NCI-H2081 treated with DMSO at 0.1 percent for 48 hours (cell line): ENCODE data around the gene CFAP57.
A peak's percentile ranks its signal among the peaks of the same experiment; 100 is the strongest.

Experiments used
- DNase-seq: peaks from one replicate; lab custom pipeline; 2025; lab: John Stamatoyannopoulos, UW

Gene CFAP57

DNA sequence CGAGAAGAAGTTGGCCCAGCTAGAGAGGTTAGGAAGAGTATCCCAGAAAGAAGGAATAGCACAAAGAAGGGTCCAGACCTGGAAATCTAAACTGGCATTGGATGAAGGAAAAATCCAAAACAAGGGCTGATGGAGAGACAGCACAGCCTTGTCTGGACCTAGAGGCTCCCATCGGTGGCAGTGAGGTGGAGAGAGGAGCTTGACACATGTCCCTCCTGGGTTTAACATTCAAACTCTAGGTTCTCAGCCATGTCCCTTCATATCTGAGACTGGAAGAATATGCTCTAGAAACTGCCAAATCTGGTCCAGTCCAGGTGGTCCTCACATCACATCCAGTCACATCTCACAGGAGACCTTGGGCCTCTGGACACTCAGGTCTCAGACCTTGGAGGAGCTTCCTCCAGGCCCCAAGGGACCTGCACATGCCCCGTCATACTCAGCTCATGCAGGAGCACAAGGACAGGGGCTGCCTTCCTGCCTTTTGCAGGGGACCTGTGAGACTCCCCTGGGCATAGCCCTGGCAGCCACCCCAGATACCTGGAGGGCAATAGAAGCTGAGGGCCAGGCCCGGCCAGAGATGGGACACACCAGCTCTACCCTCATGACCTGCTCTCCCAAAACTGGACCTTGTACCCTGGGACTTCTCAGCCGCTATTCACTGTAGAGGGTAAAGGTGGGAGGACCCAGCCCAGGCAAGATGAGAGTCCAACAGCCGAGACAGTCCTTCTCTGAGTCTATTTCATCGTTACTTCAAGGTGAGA is 105.2 kb downstream of the CFAP57 start:
- no peak for DNase-seq

- no peak for DNase-seq
These were observed 107.0 kb downstream of the CFAP57 start for GRCh38 chr1:43279161-43279560.

DNA sequence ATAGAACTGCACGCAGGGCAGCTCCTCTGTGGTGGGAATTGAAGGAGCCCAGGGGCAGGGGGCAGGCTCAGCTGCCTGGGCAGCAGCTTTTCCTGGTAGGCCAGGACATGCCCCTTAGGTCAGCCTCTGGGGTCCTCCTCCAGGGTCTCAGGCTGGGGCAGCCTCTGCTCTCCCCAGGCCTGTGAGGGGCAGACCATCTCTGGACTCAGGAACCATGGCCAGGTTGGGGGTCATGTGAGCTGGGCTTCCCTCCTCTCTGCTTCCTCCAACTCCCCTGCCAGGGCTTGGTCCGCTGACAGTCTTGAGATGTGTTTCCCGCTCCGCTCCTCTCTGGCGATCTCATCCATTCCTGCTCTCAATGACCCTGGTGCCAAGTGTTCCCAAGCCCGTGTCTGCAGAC is 107.5 kb downstream of the CFAP57 start:
- no peak for DNase-seq

DNA sequence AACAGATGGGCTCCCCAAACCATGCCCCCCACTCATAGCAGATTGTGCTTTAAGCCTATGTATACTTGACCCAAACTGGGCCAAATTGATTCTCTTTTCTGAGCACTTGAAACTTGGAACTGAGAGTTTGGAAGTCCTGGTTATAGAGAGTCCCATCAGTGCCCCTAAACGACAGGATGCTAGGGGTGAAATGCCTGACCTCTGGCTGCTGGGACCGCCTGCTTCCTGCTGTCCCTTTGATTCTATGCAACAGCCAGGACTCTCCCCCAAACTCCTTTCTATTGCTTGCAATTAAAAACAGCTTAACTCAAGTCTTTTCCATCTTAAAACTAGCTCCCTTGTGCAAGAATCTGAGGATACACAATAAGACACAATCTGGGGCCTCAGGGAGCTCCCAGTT is 108.6 kb downstream of the CFAP57 start:
- no peak for DNase-seq

GRCh38 chr1:43282220-43283195 is 110.4 kb downstream of the CFAP57 start:
- DNase-seq: no peak

GRCh38 chr1:43284065-43284464 is 111.9 kb downstream of the CFAP57 start:
- no peak for DNase-seq

DNA sequence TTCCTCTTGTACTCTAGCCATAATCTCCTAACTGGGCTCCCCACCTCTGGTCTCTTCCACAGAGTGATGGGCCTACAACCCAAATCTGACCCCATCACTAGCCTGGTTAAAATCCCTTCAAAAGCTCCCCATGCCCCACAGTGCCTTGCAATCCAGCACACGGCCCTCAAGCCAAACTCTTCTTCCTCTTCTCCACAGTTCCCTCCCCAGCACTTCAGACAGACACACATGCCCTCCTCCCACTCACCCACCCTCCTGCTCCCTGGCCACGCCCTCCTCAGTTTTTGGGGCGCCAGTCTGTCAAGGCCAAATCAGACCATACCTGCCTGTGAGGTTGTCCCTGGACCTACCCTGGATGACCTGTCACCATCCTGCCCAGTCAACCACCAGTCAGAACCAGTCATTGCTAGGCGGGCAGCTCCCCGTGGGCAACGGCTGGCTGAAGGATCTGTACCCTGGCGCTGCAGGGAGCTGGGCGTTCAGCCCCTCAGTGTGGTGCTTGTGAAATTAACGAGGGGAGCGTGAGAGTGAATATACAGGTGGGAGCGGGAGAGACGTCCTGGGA is 112.5 kb downstream of the CFAP57 start:
- no peak for DNase-seq

GRCh38 chr1:43285269-43285990 is 113.3 kb downstream of the CFAP57 start, which contains the start of gene C1orf210:
C1orf210 (minus strand) TSS chr1:43285581; CDS start chr1:43283270, 2,311 bp downstream.
- DNase-seq: peak; percentile 9

GRCh38 chr1:43286115-43286514 is 114.0 kb downstream of the CFAP57 start:
- no peak for DNase-seq

DNA sequence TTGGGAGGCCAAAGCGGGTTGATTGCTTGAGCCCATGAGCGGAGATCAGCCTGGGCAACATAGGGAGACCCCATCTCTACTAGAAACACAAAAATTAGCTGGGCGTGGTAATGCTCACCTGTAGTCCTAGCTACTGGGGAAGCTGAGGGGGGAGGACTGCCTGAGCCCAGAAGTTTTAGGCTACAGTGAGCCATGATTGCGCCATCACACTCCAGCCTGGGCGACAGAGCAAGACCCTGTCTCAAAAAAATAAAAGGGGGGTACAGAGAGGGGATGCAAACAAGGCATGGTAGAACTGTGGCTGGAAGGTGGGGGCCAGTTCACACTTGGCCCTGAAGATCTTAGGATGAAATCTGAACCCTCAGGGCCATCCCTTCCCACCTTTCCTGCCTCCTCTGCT is 114.4 kb downstream of the CFAP57 start:
- no peak for DNase-seq

DNA sequence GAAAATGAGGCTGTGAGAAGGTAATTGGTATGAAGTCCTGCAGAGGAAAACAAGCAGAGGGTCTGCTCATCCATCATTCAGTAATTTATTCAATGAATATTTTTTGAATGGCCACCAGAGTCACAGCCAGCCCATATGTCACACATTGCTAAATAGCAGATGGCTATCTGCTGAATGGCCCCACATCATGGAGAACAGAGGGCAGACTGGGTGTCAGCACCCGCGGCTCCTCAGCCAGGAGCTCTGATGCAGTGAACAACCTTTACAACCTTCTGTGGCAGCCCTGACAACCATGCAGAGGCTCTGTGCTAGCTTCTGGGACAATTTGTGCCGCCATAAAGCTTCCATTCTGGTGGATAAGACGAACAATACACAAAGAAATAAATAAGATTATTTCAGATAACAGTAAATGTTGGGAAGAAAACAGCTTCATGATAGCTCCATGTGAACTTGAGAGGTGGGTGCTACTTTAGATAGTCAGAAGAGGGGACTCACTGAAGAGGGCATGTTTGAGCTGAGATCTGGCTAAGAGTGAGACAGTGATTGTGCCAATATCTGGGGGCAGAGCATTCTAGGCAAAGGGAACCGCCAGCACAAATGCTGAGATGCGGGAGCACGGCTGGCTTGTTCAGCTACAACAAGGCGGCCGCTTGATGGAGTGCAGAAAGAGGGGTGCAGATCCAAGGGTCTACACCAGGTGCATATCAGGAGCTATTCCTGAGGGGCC is 116.1 kb downstream of the CFAP57 start:
- DNase-seq: no peak

DNA sequence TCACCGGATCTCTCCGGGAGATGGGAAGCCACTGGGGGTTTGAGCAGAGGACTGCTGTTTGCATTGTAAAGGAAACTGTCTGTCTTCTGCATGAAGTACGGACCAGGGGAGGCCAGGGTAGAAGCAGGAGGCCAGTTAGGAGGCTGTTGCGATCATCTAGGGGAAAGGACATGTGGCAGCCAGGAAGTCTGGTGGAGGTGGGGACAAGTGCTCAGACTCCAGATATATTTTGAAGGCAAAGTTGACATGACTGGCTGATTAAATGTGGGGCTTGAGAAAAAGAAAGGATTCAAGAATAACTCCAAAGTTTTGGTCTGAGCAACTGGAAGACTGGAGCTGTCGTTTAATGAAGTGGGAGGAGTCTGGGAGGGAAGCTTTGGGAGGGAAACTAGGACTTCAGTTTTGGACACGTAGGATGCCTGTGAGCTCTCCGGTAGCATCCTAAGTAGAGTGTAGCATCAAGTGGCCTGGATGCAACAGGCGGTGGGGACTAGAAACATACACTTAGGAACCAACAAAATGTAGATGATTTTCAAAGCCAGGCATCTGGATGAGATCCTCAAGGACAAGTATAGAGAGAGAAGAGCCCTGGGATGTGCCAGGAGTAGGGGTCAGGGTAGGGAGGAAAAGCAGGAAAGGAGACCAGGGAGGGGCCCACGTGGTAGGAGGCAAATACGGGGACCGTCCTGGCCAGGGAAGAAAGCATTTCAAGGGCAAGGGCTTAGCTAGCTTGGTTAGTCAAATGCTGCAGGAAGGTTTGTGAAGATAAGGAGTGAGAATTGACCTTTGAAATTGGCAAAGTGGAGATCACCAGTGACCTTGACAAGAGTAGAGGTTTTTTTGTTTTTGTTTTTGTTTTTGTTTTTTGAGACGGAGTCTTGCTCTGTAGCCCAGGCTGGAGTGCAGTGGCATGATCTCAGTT is 116.9 kb downstream of the CFAP57 start:
- no peak for DNase-seq

DNA sequence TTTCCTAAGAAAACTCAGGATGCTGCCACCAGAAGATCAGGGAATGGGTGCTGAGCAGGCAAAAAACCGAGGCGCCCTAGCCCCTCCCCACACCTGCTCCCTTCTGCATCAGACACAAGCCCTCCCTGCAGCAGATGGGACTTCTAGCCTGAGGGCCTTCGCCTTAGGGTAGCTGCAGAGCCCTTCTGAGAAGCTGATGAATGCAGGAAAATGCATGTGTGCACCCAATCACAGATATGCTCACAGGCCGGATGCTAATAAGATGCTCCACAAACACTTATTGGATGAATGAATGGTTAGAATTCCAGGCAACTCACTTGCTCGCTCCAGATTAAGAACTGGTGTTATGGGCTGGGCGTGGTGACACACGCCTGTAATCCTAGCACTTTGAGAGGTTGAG is 120.1 kb downstream of the CFAP57 start:
- no peak for DNase-seq

DNA sequence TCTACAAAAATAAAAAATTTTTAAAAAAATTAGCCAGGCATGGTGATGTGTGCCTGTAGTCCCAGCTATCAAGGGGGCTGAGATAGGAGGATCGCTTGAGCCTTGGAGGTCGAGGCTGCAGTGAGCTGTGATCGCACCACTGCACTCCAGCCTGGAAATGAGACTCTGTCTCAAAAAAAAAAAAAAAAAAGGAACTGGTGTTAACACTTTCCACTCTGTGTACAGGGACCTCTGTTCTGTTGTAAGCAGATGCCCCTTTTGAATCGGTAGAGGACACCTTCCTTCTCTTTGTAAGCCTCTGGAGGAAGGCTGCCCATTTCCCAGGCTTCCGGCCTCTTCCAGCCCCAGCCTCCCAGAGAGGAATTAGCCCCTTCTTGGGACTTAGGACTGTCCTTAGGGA is 120.5 kb downstream of the CFAP57 start:
- no peak for DNase-seq

DNA sequence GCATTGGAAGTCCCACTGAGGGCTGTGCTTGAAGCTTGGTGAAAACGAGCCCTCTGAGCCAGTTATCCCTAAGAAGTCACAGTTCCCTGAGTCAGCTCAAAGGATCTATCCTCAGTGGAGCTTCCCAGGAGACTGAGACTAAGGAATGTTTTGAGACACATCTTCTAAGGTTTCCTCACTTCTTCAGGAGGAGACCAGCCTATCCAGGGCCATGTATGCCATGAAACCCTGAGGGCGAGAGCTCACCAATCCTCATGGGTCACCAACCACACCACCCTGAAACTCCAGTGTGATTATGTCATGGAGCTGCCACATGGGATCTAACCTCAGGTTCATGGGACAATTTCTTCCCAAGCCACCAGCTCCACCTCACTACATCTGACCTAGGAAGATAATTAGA is 121.0 kb downstream of the CFAP57 start:
- DNase-seq: no peak

GRCh38 chr1:43293896-43294760 is 122.0 kb downstream of the CFAP57 start:
- no peak for DNase-seq

DNA sequence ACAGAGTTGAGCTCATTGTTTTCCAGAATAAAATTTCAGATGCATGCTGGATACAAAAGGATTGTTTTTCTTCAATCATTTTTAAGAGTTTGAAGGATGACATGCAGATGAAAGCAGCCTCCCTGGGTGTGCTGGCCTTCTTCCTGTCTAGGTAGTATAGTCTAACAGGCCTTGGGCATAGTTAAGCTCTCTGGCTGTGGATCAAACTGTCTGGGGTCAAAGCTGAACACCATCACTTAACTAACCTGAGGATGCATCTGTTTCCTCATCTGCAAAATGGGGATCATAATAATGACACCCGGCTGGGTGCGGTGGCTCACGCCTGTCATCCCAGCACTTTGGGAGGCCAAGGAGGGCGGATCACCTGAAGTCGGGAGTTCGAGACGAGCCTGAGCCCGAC is 122.6 kb downstream of the CFAP57 start:
- DNase-seq: no peak

- no peak for DNase-seq
These were observed 124.1 kb downstream of the CFAP57 start for GRCh38 chr1:43296207-43296606.

DNA sequence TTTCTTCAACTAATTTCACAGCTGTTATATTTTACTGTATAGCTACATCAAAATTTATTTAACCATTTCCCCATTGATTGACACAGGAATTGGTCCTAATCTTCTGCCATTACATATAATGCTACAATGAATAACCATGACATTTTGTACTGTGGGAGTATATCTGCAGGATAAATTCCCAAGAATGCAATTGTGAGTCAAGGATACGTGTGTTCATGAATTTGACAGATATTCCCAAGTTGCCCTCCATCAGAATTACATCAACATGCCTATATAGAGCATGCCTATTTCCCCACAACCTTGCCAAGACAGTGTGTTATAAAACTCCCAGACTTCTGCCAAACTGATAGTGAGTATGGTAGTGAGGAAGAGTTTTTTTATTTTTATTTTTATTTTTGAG is 125.9 kb downstream of the CFAP57 start:
- no peak for DNase-seq
